ENCODE measurements around the gene GAK. TPM values are rescaled to one million over a fixed set of nuclear protein-coding genes. Genes with fewer than 3 reads are reported as not detected.

Gene GAK
- total and polyA plus RNA-seq, 7 donors: 20.9 to 55.8 (median 36.4) TPM

- Histone ChIP-seq H3K9me3 (no peaks in the 10 kb centered on the region), H3K27ac (no peak overlapping the region), H3K27me3 (ENCODE audit: insufficient read depth in 3 of 3, low read length in 2 of 3) (no peaks in the 10 kb centered on the region), H3K4me1 (no peaks in the 10 kb centered on the region), H3K36me3 (ENCODE audit: insufficient read depth in 1 of 2, low read depth in 1 of 2) (peaks cover 13 to 90% of the 10 kb centered on the region in 2 donors), H3K4me3 (no peak overlapping the region)
- DNase-seq (no peak), ATAC-seq (no peak)
- 87 to 93% (median 92%) methylated on average over 11 of the region's 11 CpGs for WGBS, 3 donors
- intact Hi-C loops (cut with DNase I): no loop called here
- TF ChIP-seq, protein P1, sequence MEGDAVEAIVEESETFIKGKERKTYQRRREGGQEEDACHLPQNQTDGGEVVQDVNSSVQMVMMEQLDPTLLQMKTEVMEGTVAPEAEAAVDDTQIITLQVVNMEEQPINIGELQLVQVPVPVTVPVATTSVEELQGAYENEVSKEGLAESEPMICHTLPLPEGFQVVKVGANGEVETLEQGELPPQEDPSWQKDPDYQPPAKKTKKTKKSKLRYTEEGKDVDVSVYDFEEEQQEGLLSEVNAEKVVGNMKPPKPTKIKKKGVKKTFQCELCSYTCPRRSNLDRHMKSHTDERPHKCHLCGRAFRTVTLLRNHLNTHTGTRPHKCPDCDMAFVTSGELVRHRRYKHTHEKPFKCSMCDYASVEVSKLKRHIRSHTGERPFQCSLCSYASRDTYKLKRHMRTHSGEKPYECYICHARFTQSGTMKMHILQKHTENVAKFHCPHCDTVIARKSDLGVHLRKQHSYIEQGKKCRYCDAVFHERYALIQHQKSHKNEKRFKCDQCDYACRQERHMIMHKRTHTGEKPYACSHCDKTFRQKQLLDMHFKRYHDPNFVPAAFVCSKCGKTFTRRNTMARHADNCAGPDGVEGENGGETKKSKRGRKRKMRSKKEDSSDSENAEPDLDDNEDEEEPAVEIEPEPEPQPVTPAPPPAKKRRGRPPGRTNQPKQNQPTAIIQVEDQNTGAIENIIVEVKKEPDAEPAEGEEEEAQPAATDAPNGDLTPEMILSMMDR (IDR thresholded peaks at IDR 0.05): no peak
Measured at GRCh38 chr4:865121-865465, 67.0 kb downstream of the GAK start.

- WGBS, 3 donors: 94 to 96% (median 96%) methylated on average over 40 to 42 of the region's 42 CpGs
- ATAC-seq (no peak), DNase-seq (peak in 1 of 2 donors; percentile 45)
Measured at GRCh38 chr4:864456-865120, 67.5 kb downstream of the GAK start.

DNA sequence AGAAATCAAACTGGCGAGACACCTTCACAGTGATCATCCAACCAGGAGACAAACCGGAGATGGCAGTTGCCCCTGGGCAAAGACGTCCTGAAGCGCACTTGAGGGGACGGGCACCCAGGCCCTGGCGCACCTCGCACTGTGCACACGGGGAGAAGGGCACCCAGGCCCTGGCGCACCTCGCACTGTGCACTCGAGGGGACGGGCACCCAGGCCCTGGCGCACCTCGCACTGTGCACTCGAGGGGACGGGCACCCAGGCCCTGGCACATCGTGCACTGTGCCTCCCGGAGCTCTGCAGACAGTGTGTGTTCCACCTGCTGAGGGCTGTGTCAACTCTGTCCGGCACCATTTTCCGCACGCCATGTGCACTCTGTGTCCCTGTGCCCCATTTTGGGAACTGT lies 71.6 kb downstream of the GAK start:
- 96 to 97% (median 97%) methylated on average over 21 of the region's 21 CpGs for WGBS, 3 donors
- no peaks in the 10 kb centered on the region for H3K4me1 ChIP-seq
- H3K36me3 ChIP-seq (ENCODE audit: insufficient read depth in 1 of 2, low read depth in 1 of 2): peaks cover 13 to 87% of the 10 kb centered on the region in 2 donors
- intact Hi-C loops (cut with DNase I): no loop called here
- peak in 1 of 2 donors; percentile 17 for DNase-seq
- no peak overlapping the region for H3K27ac ChIP-seq
- ATAC-seq: no peak
- H3K9me3 ChIP-seq: no peaks in the 10 kb centered on the region
- H3K27me3 ChIP-seq (ENCODE audit: insufficient read depth in 3 of 3, low read length in 2 of 3): no peaks in the 10 kb centered on the region
- TF ChIP-seq, protein P1 (IDR thresholded peaks at IDR 0.05): no peak
- no peak overlapping the region for H3K4me3 ChIP-seq

More at GRCh38 chr4:864456-865120, 67.5 kb downstream of the GAK start:
- no peaks in the 10 kb centered on the region for H3K27me3 ChIP-seq (ENCODE audit: insufficient read depth in 3 of 3, low read length in 2 of 3)
- H3K27ac ChIP-seq: no peak overlapping the region
- H3K4me1 ChIP-seq: no peaks in the 10 kb centered on the region
- H3K36me3 ChIP-seq (ENCODE audit: insufficient read depth in 1 of 2, low read depth in 1 of 2): peaks cover 11 to 88% of the 10 kb centered on the region in 2 donors
- no peak overlapping the region for H3K4me3 ChIP-seq
- TF ChIP-seq, protein P1 (IDR thresholded peaks at IDR 0.05): no peak
- intact Hi-C loops (cut with DNase I): no loop called here
- H3K9me3 ChIP-seq: no peaks in the 10 kb centered on the region

DNA sequence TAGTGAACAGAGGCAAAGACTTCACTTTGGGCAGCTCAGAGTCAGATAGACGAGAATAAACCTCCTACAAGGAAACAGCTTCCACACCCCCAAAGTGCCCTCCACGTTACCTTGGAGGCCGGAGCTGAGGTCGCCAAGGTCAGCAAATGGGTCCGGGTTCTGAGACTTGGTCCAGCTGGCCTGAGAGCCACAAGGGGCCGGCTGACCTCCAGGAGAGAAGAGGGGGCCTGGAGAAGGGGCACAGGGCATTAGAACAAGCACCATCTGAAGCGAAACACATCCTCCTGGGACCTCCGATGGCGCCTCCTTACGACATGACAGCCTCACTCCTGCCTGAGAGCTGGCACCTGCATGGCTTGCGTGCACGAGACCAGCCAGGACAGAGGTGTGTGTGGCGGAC lies 72.6 kb downstream of the GAK start:
- Histone ChIP-seq H3K27ac (no peak overlapping the region), H3K9me3 (no peaks in the 10 kb centered on the region), H3K36me3 (ENCODE audit: insufficient read depth in 1 of 2, low read depth in 1 of 2) (peaks cover 13 to 78% of the 10 kb centered on the region in 2 donors), H3K27me3 (ENCODE audit: insufficient read depth in 3 of 3, low read length in 2 of 3) (no peaks in the 10 kb centered on the region), H3K4me3 (no peak overlapping the region), H3K4me1 (no peaks in the 10 kb centered on the region)
- WGBS, 3 donors: 79 to 85% (median 81%) methylated on average over 13 of the region's 13 CpGs
- no peak for ATAC-seq
- peak in 1 of 2 donors; percentile 23 for DNase-seq
- TF ChIP-seq, protein P1 (IDR thresholded peaks at IDR 0.05): no peak
- intact Hi-C loops (cut with DNase I): no loop called here
